HEK293 (cell line): Measurements from ENCODE around the gene CSRP1.

Experiments
- CTCF ChIA-PET: fragments of 350-600 bp; formaldehyde crosslinking; extraction: SDS; loops from one replicate; lab custom pipeline; 2021; ENCODE audit warnings: antibody characterized with exemption; lab: Yijun Ruan, JAX
- POLR2A ChIA-PET: fragments of 300-600 bp; formaldehyde crosslinking; extraction: SDS; loops from one replicate; lab custom pipeline; 2020; ENCODE audit warnings: antibody characterized with exemption, inconsistent platforms; lab: Yijun Ruan, JAX
- H3K27ac ChIP-seq: fragments of 200-500 bp; sonication (Bioruptor generic); 2 replicates; pipeline ENCODE4 v1.5.1; 2014; ENCODE audit warnings: low read depth, low read length, control low read depth, inconsistent platforms; ENCODE audit errors: extremely low read depth
- H3K36me3 ChIP-seq, 2 experiments: fragments of 200-500 bp in 1 of 2; sonication (Bioruptor generic) in 1 of 2; 1 replicate in 1 of 2; 2 replicates in 1 of 2; pipeline ENCODE4 v1.5.1; 2014 to 2017; ENCODE audit warnings: inconsistent platforms in 2 of 2, low read length in 2 of 2; ENCODE audit not compliant: control insufficient read depth in 2 of 2, insufficient read depth in 1 of 2
- H3K4me1 ChIP-seq: fragments of 200-500 bp; sonication (Bioruptor generic); 2 replicates; pipeline ENCODE4 v1.5.1; 2014; ENCODE audit warnings: mild to moderate bottlenecking, low read length, inconsistent platforms; ENCODE audit not compliant: control insufficient read depth, insufficient read depth
- H3K4me3 ChIP-seq: 2 replicates; pipeline ENCODE4 v1.5.1; 2011; ENCODE audit warnings: low read depth, mild to moderate bottlenecking, control low read depth, low read length, moderate library complexity
- H3K9me3 ChIP-seq: fragments of 200-500 bp; sonication (Bioruptor generic); 2 replicates; pipeline ENCODE4 v1.5.1; 2014; ENCODE audit warnings: low read depth, low read length, inconsistent platforms; ENCODE audit not compliant: control insufficient read depth, insufficient read depth
- EGR2 ChIP-seq: fragments of 450-650 bp; formaldehyde crosslinking; IDR thresholded peaks from 2 replicates; pipeline ENCODE4 v1.5.1; 2016; ENCODE audit warnings: low read depth, missing biosample characterization, missing genetic modification characterization
- KLF16 ChIP-seq: fragments of 450-650 bp; formaldehyde crosslinking; IDR thresholded peaks from 2 replicates; pipeline ENCODE4 v1.5.1; 2017; ENCODE audit warnings: missing biosample characterization, missing genetic modification characterization
- SP7 ChIP-seq: fragments of 450-650 bp; formaldehyde crosslinking; IDR thresholded peaks from 2 replicates; pipeline ENCODE4 v1.5.1; 2016; ENCODE audit warnings: missing biosample characterization, missing genetic modification characterization
- ZFHX2 ChIP-seq: fragments of 450-650 bp; formaldehyde crosslinking; conservative IDR thresholded peaks from 2 replicates; pipeline ENCODE4 v1.5.1; 2016; ENCODE audit warnings: missing biosample characterization, missing genetic modification characterization
- ZIC2 ChIP-seq: fragments of 450-650 bp; formaldehyde crosslinking; IDR thresholded peaks from 2 replicates; pipeline ENCODE4 v1.5.1; 2016; ENCODE audit warnings: missing biosample characterization, missing genetic modification characterization
- ZNF174 ChIP-seq: fragments of 450-650 bp; formaldehyde crosslinking; IDR thresholded peaks from 2 replicates; pipeline ENCODE4 v1.5.0; 2017; ENCODE audit warnings: missing biosample characterization, mild to moderate bottlenecking, missing genetic modification characterization
- ZNF274 ChIP-seq, 2 experiments: fragments of 200-500 bp in 1 of 2; fragments of 450-650 bp in 1 of 2; sonication (Bioruptor generic) in 1 of 2; formaldehyde crosslinking in 1 of 2; IDR thresholded peaks; 2 replicates each; pipeline versions ENCODE4 v1.5.1 to v1.6.1; 2014 to 2016; ENCODE audit warnings: borderline replicate concordance in 1 of 2, inconsistent platforms in 1 of 2, low read length in 1 of 2, missing biosample characterization in 1 of 2, missing genetic modification characterization in 1 of 2
- ZNF311 ChIP-seq: fragments of 450-650 bp; formaldehyde crosslinking; IDR thresholded peaks from 2 replicates; pipeline ENCODE4 v1.5.1; 2017; ENCODE audit warnings: missing biosample characterization, missing genetic modification characterization, borderline replicate concordance
- ZNF350 ChIP-seq: fragments of 450-650 bp; formaldehyde crosslinking; IDR thresholded peaks from 2 replicates; pipeline ENCODE4 v1.5.0; 2017; ENCODE audit warnings: missing biosample characterization, mild to moderate bottlenecking, missing genetic modification characterization
- ZNF398 ChIP-seq: fragments of 450-650 bp; formaldehyde crosslinking; IDR thresholded peaks from 2 replicates; pipeline ENCODE4 v1.5.1; 2017; ENCODE audit warnings: missing biosample characterization, missing genetic modification characterization
- ZNF404 ChIP-seq: fragments of 450-650 bp; formaldehyde crosslinking; IDR thresholded peaks from 2 replicates; pipeline ENCODE4 v1.5.1; 2017; ENCODE audit warnings: missing biosample characterization, missing genetic modification characterization
- ZNF473 ChIP-seq: fragments of 450-650 bp; formaldehyde crosslinking; IDR thresholded peaks from 2 replicates; pipeline ENCODE4 v1.5.1; 2017; ENCODE audit warnings: missing biosample characterization, missing genetic modification characterization
- ZNF548 ChIP-seq: fragments of 450-650 bp; formaldehyde crosslinking; IDR thresholded peaks from 2 replicates; pipeline ENCODE4 v1.5.1; 2016; ENCODE audit warnings: missing biosample characterization, missing genetic modification characterization
- ZNF549 ChIP-seq: fragments of 450-650 bp; IDR thresholded peaks from 2 replicates; pipeline ENCODE4 v1.5.1; 2018; ENCODE audit warnings: missing biosample characterization, missing genetic modification characterization, mild to moderate bottlenecking, inconsistent platforms, moderate library complexity
- ZNF621 ChIP-seq: fragments of 450-650 bp; formaldehyde crosslinking; IDR thresholded peaks from 2 replicates; pipeline ENCODE4 v1.5.1; 2017; ENCODE audit warnings: missing biosample characterization, missing genetic modification characterization
- ZNF629 ChIP-seq: fragments of 450-650 bp; formaldehyde crosslinking; IDR thresholded peaks from 2 replicates; pipeline ENCODE4 v1.5.1; 2017; ENCODE audit warnings: missing biosample characterization, missing genetic modification characterization
- ZNF654 ChIP-seq: fragments of 450-650 bp; formaldehyde crosslinking; IDR thresholded peaks from 2 replicates; pipeline ENCODE4 v1.5.1; 2016; ENCODE audit warnings: low read depth, missing biosample characterization, missing genetic modification characterization
- ZNF670 ChIP-seq: fragments of 450-650 bp; formaldehyde crosslinking; IDR thresholded peaks from 2 replicates; pipeline ENCODE4 v1.5.1; 2016; ENCODE audit warnings: missing biosample characterization, missing genetic modification characterization, low read depth
- ZNF747 ChIP-seq: fragments of 450-650 bp; formaldehyde crosslinking; IDR thresholded peaks from 2 replicates; pipeline ENCODE4 v1.5.1; 2016; ENCODE audit warnings: missing biosample characterization, missing genetic modification characterization
- ZNF791 ChIP-seq: fragments of 450-650 bp; formaldehyde crosslinking; IDR thresholded peaks from 2 replicates; pipeline ENCODE4 v1.5.1; 2016; ENCODE audit warnings: missing biosample characterization, missing genetic modification characterization
- ZSCAN4 ChIP-seq: fragments of 450-650 bp; formaldehyde crosslinking; IDR thresholded peaks from 2 replicates; pipeline ENCODE4 v1.5.1; 2017; ENCODE audit warnings: missing biosample characterization, missing genetic modification characterization
- TF ChIP-seq, protein P1 (sequence below): fragments of 450-650 bp; formaldehyde crosslinking; IDR thresholded peaks from 2 replicates; pipeline ENCODE4 v1.5.1; 2016; ENCODE audit warnings: missing biosample characterization, missing genetic modification characterization
- TF ChIP-seq, protein P2 (sequence below): fragments of 450-650 bp; formaldehyde crosslinking; IDR thresholded peaks from 2 replicates; pipeline ENCODE4 v1.5.1; 2016; ENCODE audit warnings: missing biosample characterization, missing genetic modification characterization, borderline replicate concordance

The CSRP1 gene

GRCh38 chr1:201459775-201460174 lies 47.1 kb downstream of the CSRP1 start (continued):
- TF ChIP-seq ZNF398 (tag by site-specific recombination) (no peak), ZNF621 (tag by site-specific recombination) (no peak), ZNF747 (tag by site-specific recombination) (no peak), ZNF670 (tag by site-specific recombination) (no peak), ZNF274 (IDR thresholded peaks at IDR 0.05; ENCODE audit: low read length) (no peak), ZNF274 (tag by site-specific recombination; IDR thresholded peaks at IDR 0.05; ENCODE audit: borderline replicate concordance) (no peak)

GRCh38 chr1:201459052-201459451 lies 47.9 kb downstream of the CSRP1 start:
- Histone ChIP-seq H3K4me1 (peaks cover 15% of the 10 kb centered on the region), H3K4me3 (no peak overlapping the region), H3K36me3 (peaks cover 0 to under 1% of the 10 kb centered on the region in 2 experiments; a peak in 1 of 3 replicates), H3K27ac (no peak overlapping the region), H3K9me3 (no peaks in the 10 kb centered on the region)
- ChIA-PET CTCF (interaction anchor here (1.7 to 7.2 kb wide), 3 partner anchors 11 to 54 kb away, joined by 5 to 56 read pairs (median 15); no protein-coding TSS in a partner anchor), POLR2A (interaction anchor here (1.2 kb wide), 1 partner anchor 10 kb away, joined by 3 read pairs; the partner anchor contains the start of gene PHLDA3)
- TF ChIP-seq ZNF548 = no peak
- no peak for TF ChIP-seq ZNF549 (tag by site-specific recombination)
- no peak for TF ChIP-seq ZNF791 (tag by site-specific recombination)
- no peak for TF ChIP-seq ZNF654 (tag by site-specific recombination)
- no peak for TF ChIP-seq ZNF174 (tag by site-specific recombination)
- TF ChIP-seq SP7 (tag by site-specific recombination) = no peak
- TF ChIP-seq EGR2 (tag by site-specific recombination) = peak; percentile 80
- peak; percentile 76 for TF ChIP-seq ZFHX2
- TF ChIP-seq ZIC2 (tag by site-specific recombination) = no peak
- no peak for TF ChIP-seq ZNF629 (tag by site-specific recombination)
- no peak for TF ChIP-seq ZNF350 (tag by site-specific recombination)
- peak; percentile 91 for TF ChIP-seq ZSCAN4 (tag by site-specific recombination)

- no peaks in the 10 kb centered on the region for H3K36me3 ChIP-seq
- H3K4me1 ChIP-seq = peaks cover 15% of the 10 kb centered on the region
- ChIA-PET POLR2A (interaction anchor here (3.7 kb wide), 1 partner anchor 10 kb away, joined by 17 read pairs; the partner anchor contains the start of gene PHLDA3), CTCF (interaction anchor here (0.7 to 7.2 kb wide), 5 partner anchors 10 to 88 kb away, joined by 3 to 56 read pairs (median 3); partner anchors contain the start of gene PHLDA3)
- no peaks in the 10 kb centered on the region for H3K9me3 ChIP-seq
- no peak overlapping the region for H3K4me3 ChIP-seq
- H3K27ac ChIP-seq = no peak overlapping the region
- TF ChIP-seq ZFHX2 (peak; percentile 77), KLF16 (tag by site-specific recombination) (no peak), ZNF404 (tag by site-specific recombination) (no peak), ZNF311 (no peak), ZNF398 (tag by site-specific recombination) (no peak), ZNF473 (tag by site-specific recombination) (no peak)
- TF ChIP-seq, protein P1, sequence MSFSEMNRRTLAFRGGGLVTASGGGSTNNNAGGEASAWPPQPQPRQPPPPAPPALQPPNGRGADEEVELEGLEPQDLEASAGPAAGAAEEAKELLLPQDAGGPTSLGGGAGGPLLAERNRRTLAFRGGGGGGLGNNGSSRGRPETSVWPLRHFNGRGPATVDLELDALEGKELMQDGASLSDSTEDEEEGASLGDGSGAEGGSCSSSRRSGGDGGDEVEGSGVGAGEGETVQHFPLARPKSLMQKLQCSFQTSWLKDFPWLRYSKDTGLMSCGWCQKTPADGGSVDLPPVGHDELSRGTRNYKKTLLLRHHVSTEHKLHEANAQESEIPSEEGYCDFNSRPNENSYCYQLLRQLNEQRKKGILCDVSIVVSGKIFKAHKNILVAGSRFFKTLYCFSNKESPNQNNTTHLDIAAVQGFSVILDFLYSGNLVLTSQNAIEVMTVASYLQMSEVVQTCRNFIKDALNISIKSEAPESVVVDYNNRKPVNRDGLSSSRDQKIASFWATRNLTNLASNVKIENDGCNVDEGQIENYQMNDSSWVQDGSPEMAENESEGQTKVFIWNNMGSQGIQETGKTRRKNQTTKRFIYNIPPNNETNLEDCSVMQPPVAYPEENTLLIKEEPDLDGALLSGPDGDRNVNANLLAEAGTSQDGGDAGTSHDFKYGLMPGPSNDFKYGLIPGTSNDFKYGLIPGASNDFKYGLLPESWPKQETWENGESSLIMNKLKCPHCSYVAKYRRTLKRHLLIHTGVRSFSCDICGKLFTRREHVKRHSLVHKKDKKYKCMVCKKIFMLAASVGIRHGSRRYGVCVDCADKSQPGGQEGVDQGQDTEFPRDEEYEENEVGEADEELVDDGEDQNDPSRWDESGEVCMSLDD (tag by site-specific recombination) = no peak
- TF ChIP-seq, protein P2, sequence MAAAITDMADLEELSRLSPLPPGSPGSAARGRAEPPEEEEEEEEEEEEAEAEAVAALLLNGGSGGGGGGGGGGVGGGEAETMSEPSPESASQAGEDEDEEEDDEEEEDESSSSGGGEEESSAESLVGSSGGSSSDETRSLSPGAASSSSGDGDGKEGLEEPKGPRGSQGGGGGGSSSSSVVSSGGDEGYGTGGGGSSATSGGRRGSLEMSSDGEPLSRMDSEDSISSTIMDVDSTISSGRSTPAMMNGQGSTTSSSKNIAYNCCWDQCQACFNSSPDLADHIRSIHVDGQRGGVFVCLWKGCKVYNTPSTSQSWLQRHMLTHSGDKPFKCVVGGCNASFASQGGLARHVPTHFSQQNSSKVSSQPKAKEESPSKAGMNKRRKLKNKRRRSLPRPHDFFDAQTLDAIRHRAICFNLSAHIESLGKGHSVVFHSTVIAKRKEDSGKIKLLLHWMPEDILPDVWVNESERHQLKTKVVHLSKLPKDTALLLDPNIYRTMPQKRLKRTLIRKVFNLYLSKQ (tag by site-specific recombination) = no peak
Observed at GRCh38 chr1:201457508-201457960, 49.4 kb downstream of the CSRP1 start.
